HAP-1 (cell line): ENCODE data around the gene SLC25A11.

Source experiments
- DNase-seq, 2 experiments: peaks; one replicate each; pipeline ENCODE4 v3.0.0-alpha.2; 2016 to 2020; ENCODE audit warnings: low spot score in 2 of 2
- H3K27me3 ChIP-seq: fragments of 250-450 bp; sonication (Bioruptor Pico); 2 replicates; pipeline ENCODE4 v1.5.1; 2020; ENCODE audit warnings: low read depth, mild to moderate bottlenecking, moderate library complexity
- H3K36me3 ChIP-seq: fragments of 250-450 bp; sonication (Bioruptor Pico); replicated peaks from 2 replicates; pipeline ENCODE4 v1.5.1; 2020; ENCODE audit warnings: mild to moderate bottlenecking
- H3K4me1 ChIP-seq: fragments of 250-450 bp; sonication (Bioruptor Pico); 2 replicates; pipeline ENCODE4 v1.5.1; 2020; ENCODE audit warnings: mild to moderate bottlenecking
- H3K4me3 ChIP-seq: fragments of 250-450 bp; sonication (Bioruptor Pico); 2 replicates; pipeline ENCODE4 v1.5.1; 2020; ENCODE audit warnings: mild to moderate bottlenecking, moderate library complexity
- H3K9me3 ChIP-seq: fragments of 250-450 bp; sonication (Bioruptor Pico); 2 replicates; pipeline ENCODE4 v1.5.1; 2020; ENCODE audit warnings: mild to moderate bottlenecking, moderate library complexity
- in situ Hi-C: fragments of 300-500 bp; cut with MboI; formaldehyde crosslinking; loops from 3 replicates; pipeline ENCODE4 v1.14.3; 2020; ENCODE audit warnings: low sequenced_read_pairs, inconsistent platforms, mixed read lengths

SLC25A11 gene

GRCh38 chr17:4893721-4894560, 45.9 kb downstream of the SLC25A11 start:
- DNase-seq = no peak
- in situ Hi-C loops = no loop called here
- Histone ChIP-seq H3K27me3 (no peaks in the 10 kb centered on the region), H3K4me1 (no peaks in the 10 kb centered on the region), H3K4me3 (no peak overlapping the region), H3K9me3 (no peaks in the 10 kb centered on the region), H3K36me3 (peaks cover 38% of the 10 kb centered on the region)

GRCh38 chr17:4893272-4893671, 46.6 kb downstream of the SLC25A11 start:
- Histone ChIP-seq H3K4me3 (no peak overlapping the region), H3K4me1 (no peaks in the 10 kb centered on the region), H3K36me3 (peaks cover 41% of the 10 kb centered on the region), H3K9me3 (no peaks in the 10 kb centered on the region), H3K27me3 (no peaks in the 10 kb centered on the region)
- in situ Hi-C loops = no loop called here
- no peak for DNase-seq

GRCh38 chr17:4892499-4893221, 47.2 kb downstream of the SLC25A11 start:
- Histone ChIP-seq H3K4me3 (no peak overlapping the region), H3K9me3 (no peaks in the 10 kb centered on the region), H3K36me3 (peaks cover 45% of the 10 kb centered on the region), H3K4me1 (no peaks in the 10 kb centered on the region), H3K27me3 (no peaks in the 10 kb centered on the region)
- in situ Hi-C loops = no loop called here
- no peak for DNase-seq

DNA sequence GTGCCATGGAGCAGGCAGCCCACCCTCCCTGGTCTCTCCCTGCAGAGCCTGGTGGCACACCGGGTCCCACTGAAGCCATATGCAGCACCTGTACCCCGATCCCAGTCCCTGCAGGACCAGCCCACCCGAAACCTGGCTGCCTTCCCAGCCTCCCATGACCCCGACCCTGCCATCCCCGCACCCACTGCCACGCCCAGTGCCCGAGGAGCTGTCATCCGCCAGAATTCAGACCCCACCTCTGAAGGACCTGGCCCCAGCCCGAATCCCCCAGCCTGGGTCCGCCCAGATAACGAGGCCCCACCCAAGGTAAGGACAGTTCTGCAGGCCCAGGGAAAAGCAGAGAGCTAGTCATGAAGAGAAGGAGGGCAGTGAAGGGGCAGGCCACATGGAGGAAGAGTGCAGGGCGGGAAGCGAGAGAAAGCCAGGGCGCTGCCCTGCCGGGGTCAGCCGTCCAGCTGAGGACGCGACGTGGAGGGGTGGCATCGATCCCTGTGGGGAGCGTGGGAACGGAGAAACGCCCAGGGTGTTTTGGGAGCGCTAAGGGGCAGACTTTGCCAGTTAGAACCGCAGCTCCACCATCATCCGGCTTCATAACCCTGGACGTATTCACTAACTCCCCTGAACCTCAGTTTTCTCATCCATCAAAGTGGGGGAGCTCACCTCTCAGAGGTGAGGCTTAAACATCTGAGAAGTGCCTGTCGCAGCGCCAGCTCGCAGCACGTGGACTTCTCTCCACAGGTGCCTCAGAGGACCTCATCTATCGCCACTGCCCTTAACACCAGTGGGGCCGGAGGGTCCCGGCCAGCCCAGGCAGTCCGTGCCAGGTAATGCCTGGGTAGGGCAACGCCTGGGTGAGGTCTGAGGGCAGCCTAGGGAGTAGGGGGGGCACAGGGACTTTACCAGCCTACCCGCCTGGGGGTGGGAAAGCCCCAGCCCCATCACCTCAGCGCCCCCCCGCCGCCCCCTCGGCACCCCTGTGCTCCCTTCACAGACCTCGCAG, 48.1 kb downstream of the SLC25A11 start:
- no peaks in the 10 kb centered on the region for H3K27me3 ChIP-seq
- no peak overlapping the region for H3K4me3 ChIP-seq
- in situ Hi-C loops = no loop called here
- DNase-seq = no peak
- H3K36me3 ChIP-seq = peaks cover 48% of the 10 kb centered on the region
- H3K4me1 ChIP-seq = no peaks in the 10 kb centered on the region
- H3K9me3 ChIP-seq = no peaks in the 10 kb centered on the region

DNA sequence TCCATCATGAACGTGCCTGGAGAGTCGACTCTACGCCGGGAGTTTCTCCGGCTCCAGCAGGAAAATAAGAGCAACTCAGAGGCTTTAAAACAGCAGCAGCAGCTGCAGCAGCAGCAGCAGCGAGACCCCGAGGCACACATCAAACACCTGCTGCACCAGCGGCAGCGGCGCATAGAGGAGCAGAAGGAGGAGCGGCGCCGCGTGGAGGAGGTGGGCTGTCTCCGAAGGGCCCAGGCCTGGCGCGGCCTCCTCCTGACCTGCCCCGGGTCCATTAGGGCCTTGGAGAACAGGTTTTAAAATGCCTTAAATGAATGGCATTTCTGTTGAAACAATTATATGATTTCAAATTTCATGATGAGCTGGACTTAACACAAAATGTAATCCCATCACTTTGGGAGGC, 52.3 kb downstream of the SLC25A11 start:
- Histone ChIP-seq H3K27me3 (no peaks in the 10 kb centered on the region), H3K36me3 (peaks cover 44% of the 10 kb centered on the region), H3K4me3 (no peak overlapping the region), H3K4me1 (no peaks in the 10 kb centered on the region), H3K9me3 (no peaks in the 10 kb centered on the region)
- no peak for DNase-seq
- in situ Hi-C loops = loop anchor here (10.0 kb wide), 1 partner anchor 323 kb away; the partner anchor contains the start of gene GGT6
